Colonic mucosa (tissue), 4 donors: Measurements from ENCODE around the gene ZNF678. TPM values are rescaled to one million over a fixed set of nuclear protein-coding genes. Genes with fewer than 3 reads are reported as not detected.
"Not testable (repeated sequence)": the region's sequence is repeated elsewhere in the genome, so short reads cannot be mapped to it uniquely, and the experiment has no call there.

Experiments
- DNase-seq: peaks from one replicate; pipeline ENCODE4 v3.0.0-alpha.2; 2020
- H3K27ac ChIP-seq: fragments of 200-600 bp; one replicate; pipeline ENCODE4 v1.8.0; 2021
- H3K27me3 ChIP-seq: fragments of 200-600 bp; one replicate; pipeline ENCODE4 v1.8.0; 2021
- H3K36me3 ChIP-seq: fragments of 200-600 bp; one replicate; pipeline ENCODE4 v1.8.0; 2021
- H3K4me1 ChIP-seq: fragments of 200-600 bp; one replicate; pipeline ENCODE4 v1.8.0; 2021; ENCODE audit warnings: mild to moderate bottlenecking
- H3K4me3 ChIP-seq: fragments of 200-600 bp; one replicate; pipeline ENCODE4 v1.8.0; 2021
- H3K9ac ChIP-seq, 2 donors: one replicate each; pipeline ENCODE4 v1.7.0; 2013; ENCODE audit warnings: control low read depth in 2 of 2, low read depth in 2 of 2, low read length in 2 of 2
- H3K9me3 ChIP-seq: fragments of 200-600 bp; one replicate; pipeline ENCODE4 v1.8.0; 2021
- intact Hi-C: fragments of 100-400 bp; cut with DNase I; formaldehyde crosslinking; loops from one replicate; pipeline ENCODE4 v1.14.1; 2022
- total RNA-seq, 2 donors: library from RNA; stranded (reverse); fragmentation: NEBNext Ultra II Directional in 1 of 2; extraction: Animal tissue kit (Norgen Biotek cat#: 25700) in 1 of 2; gene quantifications; one replicate each; pipeline ENCODE4 v1.2.1, GENCODE V29; 2021
- TF ChIP-seq, protein P1 (sequence below): fragments of 200-600 bp; IDR thresholded peaks from one replicate; pipeline ENCODE4 v1.8.0; 2022; ENCODE audit warnings: antibody characterized with exemption, mild to moderate bottlenecking
- donor health status: healthy.
- donor health status: DM: no; HTN: no; CAD: no.
- donor health status: DM: no; HTN: no; CAD: no.

Gene ZNF678
- total RNA-seq, 2 donors from 2014 or later: 7.4 to 10.4 TPM

DNA sequence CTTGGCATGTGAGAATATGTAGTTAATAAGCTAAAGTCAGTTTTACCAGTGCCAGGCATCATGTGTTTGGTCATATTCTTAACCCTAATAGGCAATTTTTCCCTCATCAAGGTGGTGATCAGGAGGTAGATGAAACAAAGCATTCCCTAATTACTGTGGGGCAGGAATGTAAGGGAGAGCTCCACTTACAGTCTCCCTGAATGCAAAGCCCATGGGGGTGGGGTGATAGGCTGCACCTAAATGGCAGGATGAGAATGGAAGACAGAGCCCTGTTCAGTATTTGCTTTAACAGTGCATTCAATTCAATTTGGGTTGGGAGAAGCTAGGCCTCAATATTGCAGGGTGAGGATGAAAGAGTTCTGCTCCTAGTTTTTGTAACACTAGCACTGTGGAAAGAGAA is 23.4 kb downstream of the ZNF678 start:
- TF ChIP-seq, protein P1, sequence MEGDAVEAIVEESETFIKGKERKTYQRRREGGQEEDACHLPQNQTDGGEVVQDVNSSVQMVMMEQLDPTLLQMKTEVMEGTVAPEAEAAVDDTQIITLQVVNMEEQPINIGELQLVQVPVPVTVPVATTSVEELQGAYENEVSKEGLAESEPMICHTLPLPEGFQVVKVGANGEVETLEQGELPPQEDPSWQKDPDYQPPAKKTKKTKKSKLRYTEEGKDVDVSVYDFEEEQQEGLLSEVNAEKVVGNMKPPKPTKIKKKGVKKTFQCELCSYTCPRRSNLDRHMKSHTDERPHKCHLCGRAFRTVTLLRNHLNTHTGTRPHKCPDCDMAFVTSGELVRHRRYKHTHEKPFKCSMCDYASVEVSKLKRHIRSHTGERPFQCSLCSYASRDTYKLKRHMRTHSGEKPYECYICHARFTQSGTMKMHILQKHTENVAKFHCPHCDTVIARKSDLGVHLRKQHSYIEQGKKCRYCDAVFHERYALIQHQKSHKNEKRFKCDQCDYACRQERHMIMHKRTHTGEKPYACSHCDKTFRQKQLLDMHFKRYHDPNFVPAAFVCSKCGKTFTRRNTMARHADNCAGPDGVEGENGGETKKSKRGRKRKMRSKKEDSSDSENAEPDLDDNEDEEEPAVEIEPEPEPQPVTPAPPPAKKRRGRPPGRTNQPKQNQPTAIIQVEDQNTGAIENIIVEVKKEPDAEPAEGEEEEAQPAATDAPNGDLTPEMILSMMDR: no peak
- H3K9me3 ChIP-seq: no peaks in the 10 kb centered on the region
- intact Hi-C loops: no loop called here
- H3K4me1 ChIP-seq: no peaks in the 10 kb centered on the region
- no peaks in the 10 kb centered on the region for H3K27me3 ChIP-seq
- H3K4me3 ChIP-seq: no peak overlapping the region
- no peak overlapping the region for H3K27ac ChIP-seq
- no peak for DNase-seq
- H3K9ac ChIP-seq: no peak overlapping the region
- H3K36me3 ChIP-seq: no peaks in the 10 kb centered on the region

DNA sequence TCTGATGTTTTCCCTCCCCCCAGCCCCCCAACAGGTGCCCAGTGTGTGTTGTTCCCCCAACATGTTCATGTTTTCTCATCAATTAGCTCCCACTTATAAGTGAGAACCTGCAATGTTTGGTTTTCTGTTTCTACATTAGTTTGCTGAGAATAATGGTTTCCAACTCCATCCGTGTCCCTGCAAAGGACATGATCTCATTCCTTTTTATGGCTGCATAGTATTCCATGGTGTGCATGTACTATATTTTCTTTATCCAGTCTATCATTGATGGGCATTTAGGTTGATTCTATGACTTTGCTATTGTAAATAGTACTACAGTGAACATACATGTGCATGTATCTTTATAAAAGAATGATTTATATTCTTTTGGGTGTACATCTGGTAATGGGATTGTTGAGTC is 24.6 kb downstream of the ZNF678 start:
- no peak for DNase-seq

DNA sequence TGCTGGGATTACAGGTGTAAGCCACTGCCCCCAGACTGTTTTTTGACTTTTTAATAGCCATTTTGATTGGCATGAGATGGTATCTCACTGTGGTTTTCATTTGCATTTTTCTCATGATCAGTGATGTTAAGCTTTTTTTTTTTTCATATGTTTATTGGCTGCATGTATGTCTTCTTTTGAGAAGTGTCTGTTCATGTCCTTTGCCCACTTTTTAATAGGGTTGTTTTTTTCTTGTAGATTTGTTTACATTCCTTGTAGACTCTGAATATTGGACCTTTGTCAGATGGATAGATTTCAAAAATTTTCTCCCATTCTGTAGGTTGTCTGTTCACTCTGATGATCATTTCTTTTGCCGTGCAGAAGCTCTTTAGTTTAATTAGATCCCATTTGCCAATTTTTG is 25.4 kb downstream of the ZNF678 start:
- H3K36me3 ChIP-seq, H3K27ac ChIP-seq, H3K27me3 ChIP-seq, DNase-seq, intact Hi-C loops, H3K9ac ChIP-seq, H3K9me3 ChIP-seq, H3K4me1 ChIP-seq, H3K4me3 ChIP-seq: not testable (repeated sequence)

More for the DNA sequence above, 24.6 kb downstream of the ZNF678 start:
- intact Hi-C loops: no loop called here
- Histone ChIP-seq H3K4me1 (no peaks in the 10 kb centered on the region), H3K36me3 (no peaks in the 10 kb centered on the region), H3K27me3 (no peaks in the 10 kb centered on the region), H3K4me3 (no peak overlapping the region), H3K9ac (no peak overlapping the region), H3K9me3 (no peaks in the 10 kb centered on the region), H3K27ac (no peak overlapping the region)
- TF ChIP-seq, protein P1: no peak

DNA sequence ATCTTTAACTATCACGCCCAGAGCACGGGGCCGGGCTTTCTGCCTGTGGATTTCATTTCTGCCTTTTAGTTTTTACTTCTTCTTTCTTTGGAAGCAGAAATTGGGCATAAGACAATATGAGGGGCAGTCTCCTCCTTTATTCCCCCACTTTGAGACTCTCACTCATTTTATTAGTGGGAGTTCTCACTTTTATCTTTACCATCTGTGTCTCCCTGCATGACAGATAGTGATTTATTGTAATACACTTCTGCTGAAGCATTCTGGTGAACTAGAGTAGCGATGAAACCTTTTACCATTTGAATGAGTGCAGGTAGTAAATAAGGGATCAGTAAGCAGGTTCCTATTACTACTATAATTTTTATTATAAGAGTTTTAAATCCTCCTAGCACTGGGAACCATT is 26.4 kb downstream of the ZNF678 start:
- H3K9ac ChIP-seq, intact Hi-C loops, H3K27me3 ChIP-seq, H3K36me3 ChIP-seq, H3K4me1 ChIP-seq, H3K4me3 ChIP-seq, H3K27ac ChIP-seq, DNase-seq, H3K9me3 ChIP-seq: not testable (repeated sequence)

DNA sequence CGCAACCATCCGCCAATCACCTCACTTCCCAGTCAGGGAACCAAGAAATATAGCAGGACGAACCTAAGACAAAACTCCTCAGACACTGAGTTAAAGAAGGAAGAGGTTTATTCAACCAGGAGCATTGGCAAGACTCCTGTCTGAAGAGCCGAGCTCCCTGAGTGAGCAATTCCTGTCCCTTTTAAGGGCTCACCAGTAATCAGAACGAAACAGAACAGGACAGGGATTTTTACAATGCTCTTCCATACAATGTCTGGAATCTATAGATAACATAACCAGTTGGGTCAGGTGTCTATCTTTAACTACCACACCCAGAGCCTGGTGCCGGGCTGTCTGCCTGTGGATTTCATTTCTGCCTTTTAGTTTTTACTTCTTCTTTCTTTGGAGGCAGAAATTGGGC is 32.9 kb downstream of the ZNF678 start:
- DNase-seq, H3K27me3 ChIP-seq, H3K36me3 ChIP-seq, H3K4me1 ChIP-seq, H3K27ac ChIP-seq, H3K9ac ChIP-seq, H3K4me3 ChIP-seq, H3K9me3 ChIP-seq, intact Hi-C loops: not testable (repeated sequence)

DNA sequence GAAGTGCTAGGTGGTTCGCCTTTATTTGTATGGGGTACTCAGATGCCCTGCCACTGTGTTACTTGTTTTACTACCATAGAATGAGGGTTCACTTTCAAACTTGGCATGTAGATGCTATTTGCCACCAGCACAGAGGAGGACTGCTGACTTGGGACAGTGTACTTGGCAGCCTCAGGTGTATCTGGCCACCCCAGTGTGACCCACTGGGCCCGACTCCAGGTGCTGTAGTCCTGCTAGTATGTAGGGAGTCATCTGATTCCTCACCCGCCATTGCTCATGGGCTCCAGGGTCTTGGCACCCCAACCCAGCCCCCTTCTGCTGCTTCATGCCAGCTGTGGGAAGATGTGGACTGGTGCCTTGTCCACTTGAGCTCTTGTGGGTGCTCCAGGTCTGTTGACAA is 40.0 kb downstream of the ZNF678 start:
- H3K36me3 ChIP-seq: no peaks in the 10 kb centered on the region
- DNase-seq: no peak
- H3K4me3 ChIP-seq: no peak overlapping the region
- TF ChIP-seq, protein P1: no peak
- H3K27ac ChIP-seq: no peak overlapping the region
- intact Hi-C loops: no loop called here
- H3K9me3 ChIP-seq: no peaks in the 10 kb centered on the region
- no peaks in the 10 kb centered on the region for H3K4me1 ChIP-seq
- H3K9ac ChIP-seq: no peak overlapping the region
- H3K27me3 ChIP-seq: no peaks in the 10 kb centered on the region

GRCh38 chr1:227604446-227604845 is 41.1 kb downstream of the ZNF678 start:
- Histone ChIP-seq H3K9ac (no peak overlapping the region), H3K27ac (no peak overlapping the region), H3K4me3 (no peak overlapping the region), H3K27me3 (no peaks in the 10 kb centered on the region), H3K4me1 (no peaks in the 10 kb centered on the region), H3K36me3 (no peaks in the 10 kb centered on the region), H3K9me3 (no peaks in the 10 kb centered on the region)
- TF ChIP-seq, protein P1: no peak
- intact Hi-C loops: no loop called here
- DNase-seq: no peak

- H3K27me3 ChIP-seq, H3K27ac ChIP-seq, intact Hi-C loops, H3K4me3 ChIP-seq, H3K9ac ChIP-seq, DNase-seq, H3K36me3 ChIP-seq, H3K9me3 ChIP-seq, H3K4me1 ChIP-seq: not testable (repeated sequence)
Observed at GRCh38 chr1:227606271-227606670, 42.9 kb downstream of the ZNF678 start.
